Globus pallidus (tissue), 1 donor: ENCODE measurements around the gene RASSF4.

Experiments used
- DNase-seq: peaks from one replicate; pipeline ENCODE4 v3.0.0-alpha.2; 2015; ENCODE audit warnings: low spot score

RASSF4 gene, protein sequence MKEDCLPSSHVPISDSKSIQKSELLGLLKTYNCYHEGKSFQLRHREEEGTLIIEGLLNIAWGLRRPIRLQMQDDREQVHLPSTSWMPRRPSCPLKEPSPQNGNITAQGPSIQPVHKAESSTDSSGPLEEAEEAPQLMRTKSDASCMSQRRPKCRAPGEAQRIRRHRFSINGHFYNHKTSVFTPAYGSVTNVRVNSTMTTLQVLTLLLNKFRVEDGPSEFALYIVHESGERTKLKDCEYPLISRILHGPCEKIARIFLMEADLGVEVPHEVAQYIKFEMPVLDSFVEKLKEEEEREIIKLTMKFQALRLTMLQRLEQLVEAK

DNA sequence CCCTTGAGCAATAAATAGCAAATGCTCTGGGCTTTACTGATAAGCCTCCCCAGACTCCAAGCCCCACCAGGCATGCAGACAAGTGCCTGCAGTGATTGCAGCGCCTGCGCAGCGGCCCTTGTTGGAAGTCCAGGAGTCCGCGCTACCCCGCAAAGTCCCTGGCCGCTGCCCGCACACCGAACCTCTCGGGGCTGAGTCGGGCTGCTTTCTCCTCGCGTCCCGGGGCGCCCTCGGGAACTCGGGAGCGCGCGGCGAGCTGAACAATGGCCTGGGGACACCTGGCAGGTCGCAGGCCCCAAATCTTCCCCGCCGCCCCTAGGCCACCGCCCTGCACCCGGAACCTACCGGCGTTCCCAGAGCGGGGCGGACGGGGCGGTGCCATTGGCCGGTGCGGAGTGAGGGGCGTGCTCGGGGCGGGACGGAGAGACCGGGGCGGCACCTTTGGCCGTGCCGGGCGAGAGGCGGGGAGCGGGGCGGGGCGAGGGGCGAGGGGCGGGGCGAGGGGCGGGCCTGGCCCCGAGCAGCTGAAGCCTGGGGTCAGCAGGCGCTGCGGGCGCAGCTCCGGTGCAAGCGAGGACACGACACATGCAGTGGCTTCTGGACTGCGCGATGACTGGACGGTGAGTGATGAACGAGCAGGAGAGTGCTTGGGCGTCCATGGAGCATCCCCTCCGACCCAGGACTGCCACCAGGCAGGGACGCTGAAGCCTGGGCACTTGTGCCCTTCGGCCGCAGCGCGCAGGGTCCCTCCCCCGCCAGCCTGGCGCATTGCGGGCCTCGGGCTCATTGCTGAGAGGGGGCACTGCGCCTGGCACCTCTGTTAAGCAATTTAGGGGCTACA lies at the start of gene RASSF4:
Gene RASSF4 (plus strand): TSS at position 556 of the 841 bp plus-strand sequence. CDS start 10,401 bp downstream, outside the sequence.
- peak; percentile 93 for DNase-seq

- no peak for DNase-seq
Observed at GRCh38 chr10:44909910-44910309, 49.7 kb upstream of the RASSF4 start.

DNA sequence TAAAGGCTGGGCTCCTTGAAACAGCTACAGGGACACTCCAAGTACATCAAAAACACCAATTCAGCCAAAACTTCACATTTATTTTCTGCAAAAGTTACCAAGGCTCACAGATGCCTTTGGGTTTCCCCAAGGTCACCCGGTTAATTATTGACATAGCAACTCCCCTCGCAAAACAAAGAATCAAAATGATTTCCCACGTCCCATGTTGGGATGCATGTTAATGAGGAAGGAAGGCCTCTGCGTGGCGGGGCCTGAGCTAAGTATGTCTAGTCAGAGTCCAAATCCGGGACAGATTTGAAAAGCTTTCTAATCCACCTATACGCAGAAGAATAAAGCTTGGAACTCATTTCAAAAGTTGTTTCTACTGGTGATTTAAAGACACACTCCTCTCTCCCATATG lies 49.0 kb upstream of the RASSF4 start:
- DNase-seq = no peak

DNA sequence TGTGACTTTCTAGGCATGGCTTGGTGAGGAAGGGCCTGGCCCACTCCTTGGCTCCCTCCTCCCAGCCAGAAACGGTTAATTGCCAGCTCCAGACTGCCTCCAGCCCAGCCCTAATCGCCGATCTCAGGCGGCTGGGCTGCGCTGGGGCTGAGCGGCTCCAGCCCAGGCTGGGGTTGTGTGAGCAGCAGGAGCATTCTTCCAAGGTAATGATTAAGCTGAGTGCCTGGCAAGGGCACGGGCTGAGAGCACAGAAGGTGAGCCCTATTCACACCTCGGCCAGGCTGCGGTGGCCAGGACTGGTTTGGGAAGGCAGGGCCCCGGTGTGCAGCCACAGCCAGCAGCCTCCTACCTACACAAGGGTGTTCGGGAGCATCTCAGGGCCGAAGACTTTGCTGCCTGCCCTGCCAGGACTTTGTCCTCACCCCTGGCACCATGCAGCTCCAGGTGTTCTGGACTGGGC lies 48.5 kb upstream of the RASSF4 start, which contains the start of gene TMEM72:
Gene TMEM72 (plus strand): TSS at position 257 of the 460 bp plus-strand sequence. CDS start 176 bp downstream, at position 433.
- DNase-seq = no peak

DNA sequence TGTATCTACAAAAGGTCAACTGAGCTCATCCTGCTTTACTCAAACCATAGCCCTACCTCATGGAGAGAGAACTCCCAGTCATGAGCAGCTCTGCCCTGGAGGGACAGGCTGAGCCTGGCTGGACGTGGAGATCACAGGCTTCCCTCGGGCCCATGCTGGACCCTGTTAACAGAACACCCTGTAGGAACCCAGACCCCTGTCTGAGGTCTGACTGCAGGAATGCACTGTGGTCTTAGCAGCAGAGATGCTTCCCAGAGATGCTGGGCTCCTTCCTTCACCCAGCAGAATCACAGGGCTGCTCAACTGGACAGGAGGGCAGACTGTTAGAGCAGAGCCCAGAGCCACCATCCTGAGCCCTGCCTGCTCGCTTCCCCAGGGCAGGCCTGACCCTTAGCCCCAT lies 47.7 kb upstream of the RASSF4 start:
- no peak for DNase-seq

GRCh38 chr10:44913350-44914081 lies 46.1 kb upstream of the RASSF4 start:
- no peak for DNase-seq

DNA sequence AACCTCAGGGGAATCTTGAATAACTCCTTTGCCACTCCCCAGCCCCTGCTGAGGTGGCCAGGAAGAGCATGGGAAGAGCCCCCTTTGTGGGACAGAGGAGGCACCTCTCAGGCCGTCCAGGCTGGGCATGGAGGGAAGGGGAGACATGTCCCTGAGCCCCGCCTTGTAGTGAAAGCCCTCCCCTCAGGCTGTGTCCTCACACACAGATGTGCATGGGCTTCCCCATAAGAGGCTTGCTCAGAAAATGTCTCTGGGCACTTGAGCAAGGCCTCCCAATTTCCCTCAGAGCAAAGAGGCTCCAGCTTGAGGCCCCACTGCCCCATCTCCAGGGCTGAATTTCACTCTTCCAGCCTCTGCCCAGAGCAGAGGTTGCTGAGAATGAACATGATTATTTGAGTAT lies 44.7 kb upstream of the RASSF4 start:
- no peak for DNase-seq

DNA sequence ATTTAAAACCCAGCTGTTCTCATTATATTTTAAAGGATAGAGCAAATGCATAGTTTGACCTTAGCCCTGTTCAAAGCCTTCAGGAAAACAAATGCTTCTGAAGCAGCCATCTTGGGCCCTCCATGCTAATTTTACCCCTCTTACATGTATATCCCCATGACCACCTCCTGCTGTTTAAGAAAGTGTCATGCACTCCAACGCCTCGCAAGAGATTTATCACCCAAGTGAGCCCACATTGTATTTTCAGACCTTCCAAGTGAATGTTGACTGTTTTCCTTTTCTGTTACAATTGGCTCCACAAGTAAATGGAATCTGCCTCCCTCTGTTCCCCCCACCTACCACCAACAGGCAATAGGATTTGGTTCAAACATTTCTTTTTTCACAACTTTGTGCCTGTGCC lies 43.2 kb upstream of the RASSF4 start:
- DNase-seq = no peak

DNA sequence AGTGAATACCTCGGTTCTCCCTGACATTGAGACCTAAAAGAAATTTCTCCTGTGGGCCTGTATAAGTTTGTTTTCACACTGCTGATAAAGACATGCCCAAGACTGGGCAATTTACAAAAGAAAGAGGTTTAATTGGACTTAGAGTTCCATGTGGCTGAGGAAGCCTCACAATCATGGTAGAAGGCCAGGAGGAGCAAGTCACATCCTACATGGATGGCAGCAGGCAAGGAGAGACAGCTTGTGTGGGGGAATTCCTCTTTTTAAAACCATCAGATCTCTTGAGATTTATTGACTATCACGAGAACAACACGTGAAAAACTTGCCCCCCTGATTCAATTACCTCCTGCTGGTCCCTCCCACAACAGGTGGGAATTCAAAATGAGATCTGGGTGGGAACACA lies 41.8 kb upstream of the RASSF4 start:
- DNase-seq = no peak

- DNase-seq = no peak
Observed at GRCh38 chr10:44920252-44920651, 39.4 kb upstream of the RASSF4 start.

DNA sequence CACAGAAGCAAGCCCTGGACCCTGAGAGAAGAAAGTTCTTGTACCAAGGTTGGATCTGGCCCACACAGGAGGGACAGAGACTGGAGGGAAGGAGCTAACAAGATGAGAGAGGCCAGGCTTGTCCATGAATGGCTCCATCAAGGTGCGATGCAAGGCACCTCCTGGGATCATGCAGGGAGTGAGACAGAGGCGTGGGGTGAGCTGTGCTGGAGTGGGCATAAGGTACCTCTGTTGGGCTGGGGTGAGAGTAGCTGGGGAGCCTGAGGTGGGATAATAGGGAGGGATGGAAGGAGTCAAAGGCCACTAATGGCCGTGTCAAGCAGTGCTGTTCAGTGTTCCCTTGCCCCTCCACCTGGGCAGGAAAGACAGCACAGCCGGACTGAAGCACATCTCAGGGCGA lies 38.5 kb upstream of the RASSF4 start:
- no peak for DNase-seq

- no peak for DNase-seq
Observed at GRCh38 chr10:44921506-44921905, 38.1 kb upstream of the RASSF4 start.

DNA sequence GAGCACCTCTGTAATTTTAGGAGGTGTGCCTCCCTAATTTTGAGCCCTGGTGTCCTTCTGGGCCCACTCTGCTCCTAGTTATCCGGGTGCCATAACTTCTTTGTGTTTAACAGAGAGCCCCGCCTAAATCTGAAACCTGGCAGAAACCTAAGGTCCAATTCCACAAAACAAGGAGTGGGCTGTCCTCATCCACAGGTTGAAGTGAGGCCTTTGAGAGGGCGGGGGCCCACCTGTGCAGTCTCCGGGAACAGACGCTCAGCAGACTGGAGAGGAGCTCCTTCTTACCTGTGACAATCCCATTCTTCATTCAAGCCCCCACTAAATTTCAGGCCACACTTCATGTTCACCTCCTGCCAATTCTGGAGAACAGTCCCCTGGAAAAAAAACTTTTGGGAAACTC lies 37.6 kb upstream of the RASSF4 start:
- DNase-seq = no peak

DNA sequence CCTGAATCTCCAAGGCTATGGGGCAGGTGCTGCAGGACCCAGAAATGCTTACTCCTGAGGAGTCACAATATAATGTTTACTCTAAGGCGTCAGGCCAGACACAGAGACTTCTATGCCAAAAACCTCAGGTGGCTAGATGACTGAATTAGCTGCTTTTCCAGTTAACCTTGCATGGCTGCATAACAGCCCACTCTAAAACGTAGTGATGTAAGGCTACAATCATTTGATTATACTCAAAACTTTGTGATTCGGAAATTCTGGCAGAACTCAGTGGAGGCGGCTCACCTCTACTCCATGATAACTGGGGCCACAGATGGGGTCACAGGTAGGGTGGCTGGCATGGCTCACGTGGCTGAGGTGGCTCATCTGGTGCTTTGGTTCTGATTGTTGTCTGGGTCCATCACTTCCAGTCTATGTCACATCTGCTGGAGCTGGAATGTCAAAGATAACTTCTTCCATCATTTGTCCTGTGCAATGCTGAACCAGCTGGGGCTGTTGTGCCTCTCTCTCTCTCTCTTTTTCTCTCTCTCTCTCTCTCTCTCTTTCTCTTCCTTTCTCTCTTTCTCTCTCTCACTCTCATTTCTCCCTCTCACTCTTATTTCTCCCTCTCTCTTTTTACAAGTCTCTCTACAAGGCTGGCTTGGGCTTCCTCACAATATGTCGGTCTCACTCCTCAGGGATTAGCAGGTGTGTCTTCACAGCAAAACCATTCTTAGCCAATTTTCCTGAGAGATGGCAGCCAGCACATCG lies 36.6 kb upstream of the RASSF4 start:
- DNase-seq = no peak

DNA sequence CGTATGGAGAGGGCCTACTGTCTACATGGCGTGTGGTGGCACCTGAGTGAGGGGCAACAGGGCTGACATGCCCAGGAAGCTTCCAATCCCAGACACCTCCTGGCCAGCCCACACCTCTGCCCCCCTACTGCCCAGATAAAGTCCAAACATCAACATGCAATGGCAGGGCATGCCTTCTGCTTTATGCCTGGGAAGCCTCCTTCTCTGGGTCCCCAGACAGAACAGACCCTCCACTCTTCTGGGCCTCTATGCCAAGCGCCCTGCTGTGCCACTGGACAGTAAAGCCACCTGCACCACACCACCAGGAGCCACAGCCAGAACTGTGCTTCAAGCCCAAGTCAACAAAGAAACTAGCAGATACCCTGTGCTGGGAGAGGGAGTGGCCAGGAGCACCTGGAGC lies 36.0 kb upstream of the RASSF4 start:
- no peak for DNase-seq

GRCh38 chr10:44924261-44925040 lies 35.2 kb upstream of the RASSF4 start:
- no peak for DNase-seq

- DNase-seq = no peak
Observed at GRCh38 chr10:44925224-44925623, 34.4 kb upstream of the RASSF4 start.

- no peak for DNase-seq
Observed at GRCh38 chr10:44925811-44926750, 33.5 kb upstream of the RASSF4 start.

- DNase-seq = no peak
Observed at GRCh38 chr10:44926751-44927351, 32.8 kb upstream of the RASSF4 start.
